Ovary (tissue), 9 donors: ENCODE measurements around the gene RUNX1. TPM values are rescaled to one million over a fixed set of nuclear protein-coding genes. Genes with fewer than 3 reads are reported as not detected.

Source experiments
- DNase-seq, 5 donors: peaks; one replicate each; pipeline ENCODE4 v3.0.0-alpha.2; 2019 to 2020
- H3K27ac ChIP-seq, 2 donors: fragments of 200-600 bp; one replicate each; pipeline versions ENCODE4 v1.5.1 to v1.8.0; 2019 to 2022
- H3K27me3 ChIP-seq: fragments of 200-600 bp; one replicate; pipeline ENCODE4 v1.8.0; 2022
- H3K36me3 ChIP-seq: fragments of 200-600 bp; sonication (generic); one replicate; pipeline ENCODE4 v1.5.1; 2019
- H3K4me1 ChIP-seq: one replicate; pipeline ENCODE4 v1.8.1; 2013; ENCODE audit warnings: mild to moderate bottlenecking, moderate library complexity; ENCODE audit not compliant: insufficient read depth
- H3K4me3 ChIP-seq: fragments of 200-600 bp; sonication (generic); one replicate; pipeline ENCODE4 v1.5.1; 2017
- H3K9me3 ChIP-seq, 2 donors: fragments of 200-600 bp in 1 of 2; sonication (generic) in 1 of 2; one replicate each; pipeline versions ENCODE4 v1.5.1 to v1.8.1; 2013 to 2019; ENCODE audit warnings: mild to moderate bottlenecking in 1 of 2, moderate library complexity in 1 of 2
- CTCF ChIP-seq, 3 donors: fragments of 450-650 bp in 2 of 3; fragments of 200-600 bp in 1 of 3; IDR thresholded peaks; one replicate each; pipeline versions ENCODE4 v1.5.1 to v1.8.0; 2016 to 2022; ENCODE audit warnings: antibody characterized with exemption in 3 of 3, mild to moderate bottlenecking in 1 of 3
- EP300 ChIP-seq: sonication (generic); formaldehyde crosslinking; IDR thresholded peaks from one replicate; pipeline ENCODE4 v1.6.1; 2017; ENCODE audit warnings: antibody characterized with exemption
- POLR2A ChIP-seq: fragments of 450-650 bp; IDR thresholded peaks from one replicate; pipeline ENCODE4 v1.6.1; 2017; ENCODE audit warnings: antibody characterized with exemption, mild to moderate bottlenecking, moderate library complexity
- WGBS, 3 donors: extraction: QIAGEN DNeasy Blood & Tissue Kit in 1 of 3; methylation state at CpG; one replicate each; pipeline versions ENCODE4 v1.1.5 to v1.1.7; 2013 to 2017; 5-methylcytosine and 5-hydroxymethylcytosine counted together
- intact Hi-C, 4 donors: fragments of 100-400 bp; cut with DNase I; formaldehyde crosslinking; loops; one replicate each; pipeline versions ENCODE4 v1.11.0 to v1.15.1; 2022 to 2023
- polyA plus RNA-seq, 2 donors: library from polyadenylated mRNA; stranded (reverse); fragments of 200-250 nt in 1 of 2; fragments of 350-450 nt in 1 of 2; fragmentation: Illumina TruSeq in 1 of 2; extraction: RNeasy Lipid Tissue Mini Kit (QIAGEN cat#74804) in 1 of 2; gene quantifications; one replicate each; pipeline ENCODE4 v1.2.3, GENCODE V29; 2013 to 2014
- total RNA-seq, 7 donors: library from RNA; depleted of rRNA in 2 of 7; stranded (reverse); fragments of >200 nt in 2 of 7; fragmentation: NEBNext Ultra II Directional in 3 of 7; extraction: Animal tissue kit (Norgen Biotek cat#: 25700) in 3 of 7; gene quantifications; one replicate each; pipeline versions ENCODE4 v1.1.0 to v1.2.4, GENCODE V29; 2016 to 2023
- donor health status: DM: no; HTN: no; CAD: no; lungs with moderate emphysema.
- donor health status: DM: no; HTN: no; CAD: no.
- donor health status: Bipolar disorder and iron deficiency.
- donor health status: DM: yes; HTN: yes; CAD: no.
- donor health status: DM: no; HTN: no; CAD: no.
- donor health status: DM: yes; HTN: yes; CAD: no.

The RUNX1 gene
- total and polyA plus RNA-seq, 9 donors, result 6.0 to 27.4 (median 17.8) TPM

- TF ChIP-seq EP300 (no peak), POLR2A (no peak), CTCF (IDR thresholded peaks at IDR 0.05) (no peak)
- intact Hi-C loops, result no loop called here
- DNase-seq, result no peak
- 81 to 91% (median 89%) methylated on average over 7 of the region's 7 CpGs for WGBS, 3 donors
- H3K36me3 ChIP-seq, result no peaks in the 10 kb centered on the region
- no peak overlapping the region for H3K27ac ChIP-seq
- no peaks in the 10 kb centered on the region for H3K9me3 ChIP-seq
- H3K27me3 ChIP-seq, result no peaks in the 10 kb centered on the region
- H3K4me3 ChIP-seq, result no peak overlapping the region
- no peaks in the 10 kb centered on the region for H3K4me1 ChIP-seq
These were observed 267.6 kb downstream of the RUNX1 start for GRCh38 chr21:34781526-34781925.

GRCh38 chr21:34779860-34780259 lies 269.2 kb downstream of the RUNX1 start:
- intact Hi-C loops, result no loop called here
- no peak overlapping the region for H3K27ac ChIP-seq
- no peaks in the 10 kb centered on the region for H3K9me3 ChIP-seq
- no peak overlapping the region for H3K4me3 ChIP-seq
- no peaks in the 10 kb centered on the region for H3K27me3 ChIP-seq
- no peak for TF ChIP-seq EP300
- TF ChIP-seq POLR2A, result no peak
- TF ChIP-seq CTCF (IDR thresholded peaks at IDR 0.05), result no peak
- H3K36me3 ChIP-seq, result no peaks in the 10 kb centered on the region
- no peak for DNase-seq
- 32 to 38% (median 35%) methylated on average over 2 of the region's 2 CpGs for WGBS, 3 donors
- no peaks in the 10 kb centered on the region for H3K4me1 ChIP-seq

DNA sequence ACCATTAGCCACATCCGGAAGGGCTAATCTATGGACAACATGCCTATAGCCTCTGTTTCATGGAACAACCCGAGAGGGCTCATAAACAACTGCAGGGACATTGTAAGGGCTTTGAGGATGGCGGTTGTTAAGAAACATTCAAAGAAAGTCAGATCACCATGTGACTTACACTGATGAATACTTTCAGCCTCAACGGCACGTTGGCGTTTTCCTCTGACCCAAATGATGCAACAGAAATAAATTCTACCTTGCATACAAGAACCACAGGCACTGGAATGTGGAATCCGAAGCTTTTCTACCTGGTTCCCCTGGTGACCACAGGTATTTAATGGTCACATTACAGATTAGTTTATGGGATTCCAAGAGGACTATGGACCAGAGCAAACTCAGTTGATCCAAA lies 273.3 kb downstream of the RUNX1 start:
- no peaks in the 10 kb centered on the region for H3K27me3 ChIP-seq
- no peaks in the 10 kb centered on the region for H3K36me3 ChIP-seq
- no peak for TF ChIP-seq POLR2A
- H3K9me3 ChIP-seq, result no peaks in the 10 kb centered on the region
- intact Hi-C loops, result no loop called here
- H3K27ac ChIP-seq, result no peak overlapping the region
- H3K4me3 ChIP-seq, result no peak overlapping the region
- 83 to 86% (median 86%) methylated on average over 7 of the region's 7 CpGs for WGBS, 3 donors
- no peaks in the 10 kb centered on the region for H3K4me1 ChIP-seq
- no peak for DNase-seq

DNA sequence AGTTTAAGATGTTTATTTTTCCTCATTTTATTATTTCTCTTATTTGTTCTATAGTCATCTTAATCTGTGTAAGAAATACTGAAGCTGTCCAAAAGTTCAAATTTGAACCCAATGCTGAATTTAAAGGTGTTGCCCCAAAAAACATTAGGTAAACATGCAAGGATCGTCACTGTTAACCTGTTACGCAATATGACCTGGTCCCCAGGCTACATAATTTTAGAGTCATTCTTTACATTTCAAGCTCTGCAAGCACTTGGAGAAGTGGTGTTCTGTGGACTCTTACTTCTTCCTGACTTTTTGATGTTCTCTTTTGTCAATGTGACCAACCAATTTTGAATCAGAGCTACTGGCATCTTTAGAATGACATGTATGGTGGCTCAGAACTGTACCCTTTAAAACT lies 274.4 kb downstream of the RUNX1 start:
- no peaks in the 10 kb centered on the region for H3K4me1 ChIP-seq
- H3K4me3 ChIP-seq, result no peak overlapping the region
- H3K27ac ChIP-seq, result no peak overlapping the region
- DNase-seq, result no peak
- H3K36me3 ChIP-seq, result no peaks in the 10 kb centered on the region
- H3K9me3 ChIP-seq, result no peaks in the 10 kb centered on the region
- intact Hi-C loops, result no loop called here
- TF ChIP-seq POLR2A, result no peak
- no peak for TF ChIP-seq CTCF (IDR thresholded peaks at IDR 0.05)
- no peak for TF ChIP-seq EP300
- 83 to 84% (median 84%) methylated on average over 2 of the region's 2 CpGs for WGBS, 3 donors
- H3K27me3 ChIP-seq, result no peaks in the 10 kb centered on the region

DNA sequence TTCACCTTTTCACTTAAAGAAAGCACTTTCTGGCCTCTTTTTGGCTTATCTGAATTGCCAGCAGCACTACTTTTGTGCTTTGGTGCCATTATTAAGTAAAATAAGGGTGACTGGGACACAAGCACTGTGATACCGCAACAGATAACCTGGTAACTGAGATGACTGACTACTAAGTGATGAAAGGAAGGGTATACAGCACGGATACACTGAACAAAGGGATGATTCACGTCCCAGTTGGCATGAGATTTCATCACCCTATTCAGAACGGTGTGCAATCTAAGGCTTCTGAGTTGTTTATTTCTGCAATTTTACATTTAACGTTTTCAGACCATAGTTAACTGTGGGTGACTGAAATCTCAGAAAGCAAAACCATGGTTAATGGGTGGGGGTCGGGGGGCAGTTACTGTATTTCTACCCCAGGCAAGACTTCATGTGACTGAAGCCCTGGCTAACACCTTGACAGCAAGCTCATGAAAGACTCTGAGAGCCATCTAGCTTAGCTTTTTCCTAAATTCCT lies 277.5 kb downstream of the RUNX1 start:
- intact Hi-C loops, result no loop called here
- Histone ChIP-seq H3K4me1 (no peaks in the 10 kb centered on the region), H3K27ac (no peak overlapping the region), H3K9me3 (no peaks in the 10 kb centered on the region), H3K27me3 (no peaks in the 10 kb centered on the region), H3K36me3 (no peaks in the 10 kb centered on the region), H3K4me3 (no peak overlapping the region)
- TF ChIP-seq CTCF (IDR thresholded peaks at IDR 0.05), result no peak
- no peak for TF ChIP-seq POLR2A
- TF ChIP-seq EP300, result no peak
- 70 to 75% (median 73%) methylated on average over 6 of the region's 6 CpGs for WGBS, 3 donors
- no peak for DNase-seq
